Renal cortical epithelial cell (primary cell): ENCODE results near the gene STK32B. TPM values are rescaled to one million over a fixed set of nuclear protein-coding genes. Genes with fewer than 3 reads are reported as not detected.

Source experiments
- DNase-seq: peaks from one replicate; pipeline ENCODE4 v3.0.0-alpha.2; 2011; ENCODE audit warnings: low read depth
- total RNA-seq: library from RNA; depleted of rRNA; stranded (reverse); fragments of >200 nt; gene quantifications from 2 replicates; pipeline ENCODE4 v1.2.3, GENCODE V29; 2014

The STK32B gene
- total RNA-seq, 1 donor from 2014 or later: 13.6 TPM

DNA sequence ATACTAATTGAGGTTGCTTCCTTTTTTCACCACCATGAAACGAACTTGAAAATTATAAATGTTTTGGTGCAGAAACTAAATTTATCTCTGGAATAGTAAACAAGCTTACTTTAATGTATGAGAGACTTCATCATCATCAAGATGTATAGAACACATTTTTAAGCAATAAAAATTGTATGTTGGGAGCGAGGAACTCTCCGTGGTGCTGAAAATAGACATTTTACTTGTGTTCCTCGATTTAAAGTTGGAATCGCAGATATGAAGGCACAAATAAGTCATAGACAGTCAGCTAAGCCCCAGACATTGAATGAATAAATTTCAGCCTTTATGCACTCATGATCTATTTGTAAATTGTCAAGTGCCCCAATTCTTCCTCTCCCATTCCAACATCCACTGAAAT lies 310.7 kb downstream of the STK32B start:
- no peak for DNase-seq

DNA sequence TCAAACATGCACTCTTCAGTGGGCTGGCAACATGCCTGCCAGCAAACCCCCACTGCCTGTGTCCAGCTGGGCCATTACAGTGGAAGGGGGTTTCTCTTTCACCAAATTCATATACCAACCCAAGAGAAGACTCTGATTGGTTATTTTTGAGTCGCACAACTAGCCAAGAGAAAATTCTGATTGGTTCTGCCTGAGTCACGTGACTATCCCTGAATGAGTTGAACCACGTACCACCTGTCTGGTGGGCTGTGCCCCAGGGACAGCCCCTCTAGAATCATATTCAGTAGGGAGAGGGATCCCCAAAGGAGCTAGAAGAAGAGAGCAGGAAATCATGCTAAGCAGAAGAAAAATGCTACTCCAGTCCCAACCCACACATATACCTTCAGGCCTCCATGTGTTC lies 313.1 kb downstream of the STK32B start:
- no peak for DNase-seq

DNA sequence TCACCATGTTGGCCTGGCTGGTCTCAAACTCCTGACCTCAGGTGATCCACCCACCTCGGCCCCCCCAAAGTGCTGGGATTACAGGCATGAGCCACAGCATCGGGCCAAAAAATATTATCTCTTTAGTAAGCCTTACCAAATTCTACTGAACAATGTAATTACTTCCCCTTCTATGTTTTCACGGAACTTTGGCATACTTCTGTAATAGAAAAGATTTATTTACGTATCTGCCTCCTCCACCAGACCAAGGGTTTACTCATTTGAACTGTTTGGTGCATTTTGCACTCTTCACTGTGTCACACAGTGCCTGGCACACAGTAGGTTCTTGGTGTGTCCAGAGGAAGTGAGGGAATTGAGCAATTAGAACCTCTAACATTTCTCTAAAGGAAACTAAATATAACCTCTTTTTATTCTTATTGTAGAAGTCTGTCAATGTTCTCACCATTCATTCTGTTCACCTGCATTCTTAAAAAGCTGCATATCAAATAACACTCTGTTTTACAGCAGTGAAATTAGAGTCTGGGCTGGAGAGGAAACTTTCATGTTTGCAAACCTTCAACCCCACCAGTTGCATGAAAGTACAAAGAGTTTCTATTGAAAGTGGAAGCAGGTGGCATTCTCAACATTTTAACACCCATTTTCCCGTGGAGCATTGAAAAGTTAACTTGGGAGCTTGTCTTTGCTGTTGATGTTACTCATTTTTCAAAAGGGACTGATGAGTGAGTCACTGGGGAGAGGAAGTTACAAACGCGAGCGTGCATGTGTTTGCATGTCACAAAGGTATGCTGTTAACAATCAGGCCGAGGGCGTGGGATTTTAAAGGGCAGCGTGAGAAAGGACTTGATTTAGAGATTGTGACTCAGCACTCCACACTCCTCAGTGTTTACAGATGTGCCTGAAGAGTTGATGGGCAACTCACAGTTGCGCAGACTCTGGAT lies 314.1 kb downstream of the STK32B start:
- peak; percentile 98 for DNase-seq

DNA sequence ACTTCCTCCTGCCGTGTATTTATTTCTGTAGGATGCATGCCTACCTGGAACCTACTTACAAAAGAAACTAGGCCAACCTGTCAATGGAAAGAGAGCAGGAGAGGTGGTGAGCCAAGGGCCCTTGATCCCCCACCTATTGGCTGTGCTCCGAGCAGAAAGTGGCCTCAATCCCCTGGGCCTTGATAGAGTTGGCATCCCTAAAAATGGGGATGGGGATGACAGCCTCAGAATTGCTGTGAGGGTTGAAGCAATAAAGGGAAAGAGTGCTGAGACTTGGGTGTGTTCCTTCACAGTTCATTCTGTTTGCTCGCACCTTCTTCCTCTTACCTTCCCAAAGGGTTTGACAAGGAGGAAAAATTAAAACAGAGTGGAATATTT lies 314.7 kb downstream of the STK32B start:
- no peak for DNase-seq

DNA sequence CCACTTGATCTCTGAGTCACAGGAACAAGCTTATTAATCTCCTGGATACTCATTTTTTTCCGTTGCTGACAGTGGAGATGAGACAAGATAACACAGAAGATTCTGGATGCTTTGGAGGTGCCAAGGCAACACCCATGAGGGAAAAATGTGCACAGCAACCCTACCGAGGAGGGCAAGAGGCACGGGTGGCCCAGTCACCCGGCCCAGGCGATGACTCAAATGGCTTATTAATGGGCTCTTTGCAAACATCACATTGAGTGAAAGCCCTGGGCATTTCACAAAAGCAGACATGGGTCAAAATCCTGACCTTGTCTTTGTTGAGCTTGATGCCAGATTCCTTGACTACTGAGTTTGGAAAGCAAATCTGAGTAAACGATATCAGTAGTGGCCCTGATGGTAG lies 315.1 kb downstream of the STK32B start:
- DNase-seq: peak; percentile 79

DNA sequence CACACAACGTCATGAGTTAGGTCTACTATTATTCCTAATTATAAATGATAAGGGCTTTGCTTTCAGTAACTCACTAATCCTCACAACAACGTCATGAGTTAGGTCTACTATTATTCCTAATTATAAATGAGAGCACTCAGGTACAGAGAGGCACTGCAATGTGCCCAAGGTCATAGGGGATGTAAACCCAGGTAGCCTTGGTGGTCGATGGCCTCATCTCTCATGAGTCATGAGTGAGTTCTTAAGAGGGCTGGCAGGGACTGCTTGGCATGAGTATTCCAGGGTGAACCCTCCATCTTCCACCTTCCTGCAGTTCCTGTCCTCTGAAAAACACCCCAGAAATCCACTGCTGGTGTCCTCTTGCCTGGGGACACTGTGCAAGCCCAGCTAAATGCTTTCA lies 317.1 kb downstream of the STK32B start:
- no peak for DNase-seq

DNA sequence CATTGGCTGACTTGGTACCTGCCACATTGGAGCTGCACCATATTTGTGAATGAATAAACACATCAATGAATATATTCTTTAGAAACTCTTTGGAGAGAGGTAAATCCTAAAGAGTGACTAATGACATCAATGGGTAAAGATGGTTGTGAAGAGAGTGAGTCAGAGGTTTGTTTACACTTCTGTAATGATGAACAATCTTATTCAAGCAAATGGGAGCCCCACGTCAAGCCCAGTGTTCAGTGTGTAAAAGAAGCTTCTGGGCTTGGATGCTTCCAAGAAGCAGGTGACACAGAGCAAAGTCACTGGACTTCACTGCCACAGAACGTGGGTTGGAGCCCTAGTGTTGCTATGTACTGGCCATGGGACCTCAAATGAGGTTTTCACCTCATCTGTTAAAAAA lies 319.0 kb downstream of the STK32B start:
- DNase-seq: peak; percentile 85

DNA sequence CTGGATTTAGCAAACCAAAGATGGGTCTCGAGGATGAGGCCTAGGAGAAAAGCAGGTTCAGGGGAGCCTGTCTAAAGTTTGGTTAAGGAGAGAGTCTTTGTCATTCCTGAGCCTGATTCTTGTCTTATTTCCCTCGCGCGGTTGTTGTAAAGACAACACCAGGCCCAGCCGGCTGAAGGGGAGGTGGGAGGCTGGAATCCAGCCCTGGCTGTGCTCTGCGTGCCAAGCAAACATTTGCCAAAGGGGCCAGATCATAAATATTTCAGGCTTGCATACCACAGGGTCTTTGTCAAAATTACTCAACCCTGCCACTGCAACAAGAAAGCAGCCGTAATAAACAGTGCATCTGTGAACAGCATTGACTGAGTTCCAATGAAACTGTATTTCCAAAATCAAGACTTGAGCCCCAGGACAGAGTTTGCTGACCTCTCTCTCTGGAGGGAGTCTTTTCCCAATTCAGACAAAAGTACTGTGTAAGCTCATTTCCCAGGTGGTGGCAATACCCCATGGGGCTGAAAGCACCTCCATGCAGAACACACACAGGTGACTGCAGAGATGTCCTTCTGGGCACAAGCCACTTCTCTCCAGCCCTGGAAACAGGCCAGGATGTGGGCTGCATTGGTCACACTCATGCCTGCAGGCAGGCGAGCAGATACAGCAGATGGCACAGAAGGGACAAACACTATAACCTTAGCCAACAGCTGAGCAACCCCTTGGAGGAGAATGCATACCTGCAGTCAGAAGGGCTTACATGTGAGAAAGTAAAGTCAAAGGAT lies 320.3 kb downstream of the STK32B start:
- peak; percentile 69 for DNase-seq

DNA sequence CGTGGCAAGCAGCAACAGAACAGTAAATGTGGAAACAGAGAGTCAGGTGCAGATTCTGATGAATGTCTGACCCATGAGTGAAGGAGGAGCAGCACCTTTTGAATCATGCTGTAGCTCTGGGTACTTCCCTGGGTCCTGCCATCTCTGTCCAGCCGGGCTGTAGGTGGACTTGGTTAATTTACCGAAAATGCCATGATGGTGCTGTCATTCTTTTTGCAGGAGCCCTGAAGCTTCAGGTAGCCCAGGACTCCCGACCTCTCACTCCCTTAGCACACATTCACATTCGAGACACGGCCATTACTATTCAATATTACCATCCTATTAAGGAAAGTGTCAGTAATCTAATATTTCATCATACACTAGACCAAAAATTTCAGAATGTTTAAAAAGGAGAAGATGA lies 320.9 kb downstream of the STK32B start:
- DNase-seq: no peak

DNA sequence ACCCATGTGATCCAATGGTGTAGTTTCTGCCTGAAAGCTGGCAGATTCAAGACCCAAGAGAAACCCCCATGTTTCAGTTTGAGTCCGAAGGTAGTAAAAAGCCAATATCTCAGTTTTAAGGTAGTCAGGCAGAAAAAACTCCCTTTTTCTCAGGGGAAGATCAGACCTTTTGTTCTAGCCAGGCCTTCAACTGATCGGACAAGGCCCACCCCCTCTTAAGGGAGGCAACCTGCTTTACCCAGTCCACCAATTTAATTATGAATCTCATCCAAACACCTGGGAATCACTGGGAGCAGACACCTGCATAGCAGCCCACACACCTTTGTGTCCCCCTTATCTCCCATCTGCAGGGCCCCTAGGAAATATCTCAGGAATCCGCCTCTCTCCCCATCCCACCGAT lies 322.0 kb downstream of the STK32B start:
- no peak for DNase-seq

DNA sequence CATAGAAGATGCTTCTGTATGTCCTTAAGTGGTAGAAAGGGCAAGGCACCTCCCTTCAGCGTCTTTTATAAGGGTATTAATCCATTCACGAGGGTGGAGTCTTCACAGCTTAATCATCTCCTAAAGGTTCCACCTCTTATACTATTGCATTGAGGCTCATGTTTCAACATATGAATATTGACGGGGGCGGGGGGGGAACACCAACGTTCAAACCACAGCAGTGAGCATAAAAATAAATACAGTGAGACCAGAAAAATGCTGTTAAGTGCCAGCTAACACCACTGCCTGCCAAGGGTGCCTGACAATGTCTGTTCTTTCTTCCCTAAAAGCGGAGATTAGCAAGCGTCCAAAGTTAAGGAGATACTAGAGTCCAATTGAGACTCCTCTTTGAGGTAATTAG lies 323.3 kb downstream of the STK32B start:
- DNase-seq: no peak

DNA sequence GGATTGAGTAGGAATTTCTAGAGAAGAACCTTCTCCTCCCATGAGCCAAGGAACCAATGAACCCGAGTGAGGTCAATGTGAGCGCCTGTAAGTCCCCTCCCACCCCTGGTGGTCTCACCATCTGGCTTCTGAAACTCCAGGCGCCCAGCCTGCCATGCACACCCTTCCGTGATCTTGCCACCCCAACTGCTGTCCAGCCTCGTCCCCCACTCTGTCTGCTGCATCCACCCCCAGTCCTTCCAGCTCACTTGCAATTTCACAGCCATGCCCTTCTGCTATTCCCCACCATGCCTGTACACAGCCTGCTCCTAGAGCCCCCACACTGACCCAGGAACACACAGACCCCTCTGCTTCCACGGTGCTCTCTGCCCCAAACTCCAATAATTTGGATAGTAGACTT lies 323.7 kb downstream of the STK32B start:
- no peak for DNase-seq

DNA sequence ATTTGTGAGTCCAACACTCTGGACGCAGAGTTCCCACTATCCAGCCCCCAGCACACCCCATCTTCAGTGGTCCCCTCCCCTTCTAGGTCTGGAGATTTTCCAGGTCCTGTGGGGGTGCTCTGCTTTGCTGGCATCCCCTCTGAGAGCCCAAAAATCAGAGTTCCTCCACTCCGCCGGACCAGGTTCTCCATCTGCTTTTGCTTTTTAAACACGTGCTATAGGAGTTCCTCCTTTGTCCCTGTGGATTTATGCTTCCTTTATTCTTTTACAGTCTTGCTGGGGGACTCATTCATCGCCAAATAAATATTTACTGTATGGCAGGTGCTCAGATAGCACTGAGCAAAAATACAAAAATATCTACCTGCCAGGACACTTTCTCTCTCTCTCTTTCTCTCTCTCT lies 324.7 kb downstream of the STK32B start:
- DNase-seq: no peak

DNA sequence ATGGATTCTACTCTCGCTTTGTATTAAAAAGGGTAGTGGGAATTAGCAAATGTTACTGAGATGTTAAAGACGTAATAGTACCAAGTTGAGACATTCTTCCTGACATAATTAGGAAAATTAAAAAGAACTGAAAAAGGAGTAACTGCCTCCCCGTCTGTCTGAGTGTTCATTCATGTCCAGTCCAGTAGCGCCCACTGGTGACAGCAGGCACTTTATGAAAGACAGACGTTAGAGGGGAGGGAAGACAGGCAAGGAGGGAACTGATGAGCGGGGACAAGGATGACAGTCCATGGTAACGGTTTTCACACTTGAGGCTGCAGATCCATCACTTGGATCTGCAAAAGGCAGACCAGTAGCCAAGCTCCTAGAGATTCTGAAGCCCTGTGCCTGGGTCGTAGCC lies 326.7 kb downstream of the STK32B start:
- DNase-seq: no peak

DNA sequence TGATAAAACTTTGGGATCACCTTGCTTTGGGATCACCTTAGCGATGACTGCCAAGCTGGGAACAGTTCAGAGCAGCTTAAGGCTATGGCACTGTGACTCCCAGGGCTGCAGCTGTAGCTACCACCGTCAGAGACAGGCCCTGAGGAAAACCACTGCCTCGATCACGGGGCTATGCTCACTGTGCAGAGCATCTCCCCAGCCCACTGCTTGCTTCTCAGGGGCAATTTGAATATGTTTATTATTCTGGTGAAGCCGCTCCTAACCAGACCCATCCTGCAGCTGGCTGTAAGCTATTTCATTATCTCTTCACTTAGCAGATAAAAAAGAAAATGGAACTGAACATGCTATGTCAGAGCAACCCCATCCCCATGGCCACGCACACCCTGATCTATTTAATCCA lies 328.6 kb downstream of the STK32B start:
- no peak for DNase-seq

DNA sequence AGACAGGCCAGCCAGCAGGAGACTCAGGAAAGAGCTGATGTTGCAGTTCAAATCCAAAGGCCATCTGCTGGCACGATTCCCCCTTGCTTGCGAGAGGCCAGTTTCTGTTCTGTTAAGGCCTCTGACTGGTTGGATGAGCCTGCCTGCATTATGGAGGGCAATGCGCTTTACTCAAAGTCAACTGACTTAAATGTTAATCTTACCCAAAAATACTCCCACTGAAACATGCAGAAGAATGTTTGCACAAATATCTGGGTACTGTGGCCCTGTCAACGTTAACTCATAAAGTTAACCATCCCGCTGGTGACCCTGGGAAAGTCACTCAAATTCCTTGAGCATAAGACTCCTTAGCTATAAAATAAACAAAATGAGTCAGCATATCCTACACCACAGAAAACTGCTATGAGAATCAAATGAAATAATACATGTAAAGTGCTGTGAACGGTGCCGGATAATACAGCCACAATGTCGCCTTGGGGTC lies 330.7 kb downstream of the STK32B start:
- DNase-seq: peak; percentile 58

DNA sequence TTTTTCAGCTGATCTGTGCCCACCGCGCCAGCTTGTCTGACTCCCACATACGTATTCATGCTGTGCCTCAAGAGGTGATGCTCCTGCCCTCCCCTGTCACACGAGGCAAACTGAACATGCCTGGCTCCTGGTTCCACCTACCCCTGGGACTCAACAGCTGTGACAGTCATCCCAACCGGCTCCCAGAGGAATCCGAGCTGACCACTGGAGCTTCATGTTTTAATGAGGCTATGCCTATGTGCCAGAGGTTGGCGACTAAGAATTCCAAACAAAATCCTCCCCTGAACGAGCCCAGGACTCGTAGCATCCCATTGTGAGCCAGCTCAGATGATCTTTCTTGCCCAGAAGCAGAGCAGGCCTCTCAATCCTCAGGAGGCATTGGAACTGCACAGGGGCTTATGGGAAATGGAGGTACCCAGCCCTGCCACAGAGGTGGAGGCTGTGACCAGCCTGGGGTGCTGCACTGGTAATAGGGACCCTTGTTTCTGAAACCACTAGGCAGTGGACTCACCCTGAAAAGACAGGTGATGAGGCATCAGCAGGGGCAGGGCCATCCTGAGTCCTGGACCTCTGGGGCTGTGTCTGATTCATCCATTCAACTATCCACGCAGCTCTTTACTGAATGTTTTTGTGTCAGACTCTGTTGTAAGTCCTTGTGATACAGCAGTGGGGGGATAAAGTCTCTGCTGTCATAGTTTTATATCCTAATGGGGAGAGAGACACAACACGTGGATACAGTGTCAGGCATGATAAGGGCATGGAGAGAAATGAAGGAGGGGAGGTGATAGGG lies 332.1 kb downstream of the STK32B start:
- DNase-seq: no peak

DNA sequence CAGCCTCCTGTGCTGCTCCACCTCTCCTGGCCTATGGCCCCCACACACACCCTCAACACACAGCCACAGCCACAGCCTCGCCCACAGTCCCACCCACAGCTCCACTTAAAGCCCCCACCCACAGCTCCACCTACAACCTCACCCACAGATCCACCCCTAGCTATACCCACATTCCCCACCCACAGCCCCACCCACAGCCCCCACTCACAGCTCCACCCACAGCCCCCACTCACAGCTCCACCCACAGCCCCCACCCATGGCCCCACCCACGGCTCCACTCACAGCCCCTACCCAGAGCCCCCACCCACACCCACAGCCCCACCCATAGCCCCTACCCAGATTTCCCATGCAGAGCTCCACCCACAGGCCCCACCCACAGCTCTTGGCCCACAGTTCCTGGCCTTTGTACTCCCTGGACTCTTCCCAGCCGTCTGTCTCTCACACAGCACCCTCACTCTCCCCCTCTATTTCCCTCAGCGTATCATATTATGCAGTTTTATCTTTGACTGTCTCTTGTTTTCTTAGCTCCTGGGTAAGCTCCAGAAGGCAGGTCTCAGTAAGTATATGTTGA lies 334.5 kb downstream of the STK32B start:
- DNase-seq: no peak

DNA sequence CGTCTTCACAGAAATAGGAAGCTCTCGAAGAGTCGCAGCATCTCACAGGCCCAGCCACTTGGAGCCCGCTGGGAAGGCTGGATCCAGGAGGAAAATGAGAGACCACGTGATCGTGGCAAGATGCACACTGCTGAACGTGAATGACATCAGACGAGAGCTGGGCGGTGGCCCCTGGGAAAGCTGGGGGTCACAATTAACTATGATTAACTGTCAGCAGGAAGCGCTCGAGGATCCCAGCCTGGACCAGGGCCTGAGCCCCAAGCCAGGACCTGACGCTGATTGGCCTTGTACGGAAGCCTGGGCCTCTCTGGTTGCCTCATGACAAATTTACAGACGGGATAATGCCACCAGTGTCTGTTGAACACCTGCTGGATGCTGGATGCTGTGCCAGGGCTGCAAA lies 335.6 kb downstream of the STK32B start:
- DNase-seq: no peak

DNA sequence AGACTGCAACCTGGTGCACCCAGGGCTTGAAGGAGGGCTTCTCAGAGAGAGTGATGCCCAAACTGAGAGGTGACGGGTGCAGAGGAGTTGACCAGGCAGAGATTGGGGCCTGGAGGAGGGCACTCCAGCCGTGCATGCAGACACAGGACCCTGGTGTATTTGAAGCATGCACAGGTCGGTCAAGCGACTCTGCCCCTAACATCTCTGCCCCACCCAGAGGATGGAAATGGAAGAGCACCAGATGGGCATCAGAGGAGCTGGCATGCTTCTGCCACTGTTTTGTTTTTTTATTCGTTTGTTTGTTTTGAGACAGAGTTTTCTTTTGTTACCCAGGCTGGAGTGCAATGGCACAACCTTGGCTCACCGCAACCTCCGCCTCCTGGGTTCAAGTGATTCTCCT lies 336.2 kb downstream of the STK32B start:
- no peak for DNase-seq

DNA sequence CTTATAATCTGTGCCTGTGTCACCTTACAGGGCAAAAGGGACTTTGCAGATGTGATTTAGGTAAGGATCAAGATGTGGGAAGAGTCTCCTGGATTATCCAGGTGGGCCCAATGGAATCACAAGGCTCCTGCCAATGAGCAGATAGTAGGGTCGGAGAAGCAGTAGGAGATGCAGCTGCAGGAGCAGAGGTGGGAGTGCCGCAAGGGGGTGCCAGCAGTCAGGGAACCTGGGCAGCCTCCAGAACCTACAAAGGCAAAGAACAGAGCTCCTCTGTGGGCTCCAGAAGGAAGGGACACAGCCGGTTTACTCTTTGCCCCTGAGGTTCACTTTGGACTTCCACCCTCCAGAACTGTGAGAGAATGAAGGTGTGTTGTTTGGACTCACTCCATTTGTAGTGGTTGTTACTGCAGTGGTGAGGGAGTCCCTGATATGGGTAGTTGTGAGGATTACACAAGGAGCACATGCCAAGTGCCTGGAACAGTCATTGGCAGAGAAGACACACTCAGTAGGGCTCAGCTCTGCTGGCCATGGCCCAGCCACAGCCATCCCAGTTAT lies 338.6 kb downstream of the STK32B start:
- no peak for DNase-seq

DNA sequence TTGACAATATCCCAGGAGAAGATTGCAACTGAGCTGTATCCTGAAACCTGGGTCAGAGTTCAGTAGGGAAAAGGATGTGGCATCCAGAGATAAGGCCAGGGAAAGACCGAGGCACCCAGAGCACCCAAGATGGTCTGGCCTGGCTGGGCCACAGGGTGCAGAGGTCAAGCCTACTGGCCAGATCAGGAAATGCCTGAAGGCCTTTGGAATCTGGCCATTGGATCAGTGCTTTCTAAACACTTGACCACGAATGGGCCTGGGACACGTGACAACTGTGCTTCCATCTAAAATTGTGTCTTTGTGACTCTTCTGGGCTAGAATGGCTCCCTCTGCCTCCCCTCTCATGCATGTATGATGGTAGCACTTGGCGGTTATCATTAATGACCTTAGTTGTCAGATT lies 340.2 kb downstream of the STK32B start:
- no peak for DNase-seq
